ENCODE data around the gene ALPG. TPM values are rescaled to one million over a fixed set of nuclear protein-coding genes. Genes with fewer than 3 reads are reported as not detected.

Gene ALPG
- total and polyA plus RNA-seq, 2 of the 4 experiments (the other 2 are of a cell fraction), result not detected

GRCh38 chr2:232436381-232437194 is 29.9 kb downstream of the ALPG start:
- Histone ChIP-seq H4K8ac (ENCODE audit: low read depth in 2 of 2, low read length in 2 of 2) (no peak overlapping the region), H3K9me1 (ENCODE audit: insufficient read depth, low read length) (no peaks in the 10 kb centered on the region), H3K23ac (ENCODE audit: low read depth, low read length) (no peak overlapping the region), H3K79me1 (ENCODE audit: low read depth in 1 of 2, low read length in 2 of 2) (no peaks in the 10 kb centered on the region), H3K27ac (ENCODE audit: insufficient read depth, low read length) (no peak overlapping the region), H2AK5ac (ENCODE audit: low read depth, low read length) (no peak overlapping the region), H3K4ac (ENCODE audit: low read depth, low read length) (no peak overlapping the region), H3K18ac (ENCODE audit: low read depth, low read length) (no peak overlapping the region), H3K4me3 (ENCODE audit: insufficient read depth, low read depth, low read length) (no peak overlapping the region), H2AFZ (replicated peaks; ENCODE audit: low read length, poor library complexity) (no peak overlapping the region), H3K4me2 (ENCODE audit: low read depth, low read length) (no peak overlapping the region), H2BK5ac (ENCODE audit: low read depth, low read length, poor library complexity, severe bottlenecking) (no peak overlapping the region), H3K4me1 (ENCODE audit: control insufficient read depth, insufficient read depth, low read length) (no peaks in the 10 kb centered on the region), H4K20me1 (ENCODE audit: insufficient read depth, low read length) (no peaks in the 10 kb centered on the region), H2AK9ac (replicated peaks; ENCODE audit: low read depth, low read length, poor library complexity) (no peak overlapping the region), H3K9ac (ENCODE audit: low read depth, low read length) (no peak overlapping the region), H4K91ac (ENCODE audit: insufficient read depth, low read depth, low read length) (no peak overlapping the region), H3K27me3 (ENCODE audit: control insufficient read depth, insufficient read depth, low read length) (peaks cover 34% of the 10 kb centered on the region), H4K5ac (ENCODE audit: low read depth, low read length) (no peak overlapping the region), H2BK20ac (ENCODE audit: low read depth, low read length) (no peak overlapping the region), H3K9me3 (ENCODE audit: control insufficient read depth, insufficient read depth, low read length) (no peaks in the 10 kb centered on the region), H2BK120ac (ENCODE audit: low read depth, low read length) (no peak overlapping the region), H3K56ac (ENCODE audit: extremely low read depth, insufficient read depth, low read length) (no peak overlapping the region), H2BK15ac (ENCODE audit: low read depth, low read length) (no peak overlapping the region), H3K36me3 (ENCODE audit: control insufficient read depth, insufficient read depth, low read length) (no peaks in the 10 kb centered on the region), H3K14ac (replicated peaks; ENCODE audit: low read depth, low read length) (no peak overlapping the region)
- in situ Hi-C loops (cut with MboI; ENCODE audit: low sequenced_read_pairs), result no loop called here
- 67% methylated on average over 1 of the region's 15 CpGs; no CpG with 5 or more reads in 1 of the 2 experiments for WGBS, 2 experiments (ENCODE audit: extremely low coverage in 2 of 2, insufficient read length in 1 of 2)
- POLR2A ChIA-PET (ENCODE audit: unreplicated experiment), result no interaction called here
- no TSS peak for BruUV-seq (replicated peaks)
- intact Hi-C loops (cut with micrococcal nuclease), result no loop called here
- dilution Hi-C loops (cut with HindIII; ENCODE audit: low sequenced_read_pairs, unreplicated experiment), result no loop called here
- TF ChIP-seq RCOR1 (IDR thresholded peaks at IDR 0.05; ENCODE audit: insufficient replicate concordance, low read length) (no peak), MXI1 (IDR thresholded peaks at IDR 0.05; ENCODE audit: borderline replicate concordance, low read depth, low read length) (no peak), CEBPB (IDR thresholded peaks at IDR 0.05; ENCODE audit: low read depth, low read length) (no peak), NFE2L2 (IDR thresholded peaks at IDR 0.05; ENCODE audit: low read depth, low read length) (no peak), SMC3 (IDR thresholded peaks at IDR 0.05; ENCODE audit: low read depth, low read length) (no peak), RFX5 (IDR thresholded peaks at IDR 0.05; ENCODE audit: low read depth, low read length) (no peak), USF2 (IDR thresholded peaks at IDR 0.05; ENCODE audit: low read depth, low read length) (no peak), MAFK (IDR thresholded peaks at IDR 0.05; ENCODE audit: low read depth, low read length) (no peak), CTCF (conservative IDR thresholded peaks at IDR 0.05; ENCODE audit: low read depth, low read length) (no peak), ELK1 (IDR thresholded peaks at IDR 0.05; ENCODE audit: borderline replicate concordance, low read depth, low read length) (no peak), CHD1 (IDR thresholded peaks at IDR 0.05; ENCODE audit: low read depth, low read length) (no peak), POLR2A (IDR thresholded peaks at IDR 0.05; ENCODE audit: low read depth, low read length) (no peak), FOS (IDR thresholded peaks at IDR 0.05; ENCODE audit: low read depth, low read length) (no peak), RAD21 (IDR thresholded peaks at IDR 0.05; ENCODE audit: low read length) (no peak)
- DNase-seq (no peak), ATAC-seq (ENCODE audit: low read depth) (no peak)
- CTCF ChIA-PET, result no interaction called here
